C4-2B (cell line): ENCODE measurements around the gene INTS14.

Source experiments
- CTCF ChIP-seq: fragments of 450-650 bp; conservative IDR thresholded peaks from 2 replicates; pipeline ENCODE4 v1.5.1; 2017; ENCODE audit warnings: mild to moderate bottlenecking
- ZFX ChIP-seq: fragments of 450-650 bp; IDR thresholded peaks from 2 replicates; pipeline ENCODE4 v1.6.1; 2017

- no peak for TF ChIP-seq CTCF
- no peak for TF ChIP-seq ZFX
Measured at GRCh38 chr15:65646486-65646885, 35.6 kb upstream of the INTS14 start.
